Adipocyte (in vitro differentiated cells): ENCODE measurements around the gene CFAP65.

Experiments
- DNase-seq: peaks from one replicate; pipeline ENCODE4 v3.0.0-alpha.2; 2015; ENCODE audit warnings: low read depth
- H3K27me3 ChIP-seq: replicated peaks from 2 replicates; pipeline ENCODE4 v1.7.0; 2013; ENCODE audit warnings: mild to moderate bottlenecking, low read length, moderate library complexity; ENCODE audit not compliant: control insufficient read depth, insufficient read depth
- H3K36me3 ChIP-seq: 2 replicates; pipeline ENCODE4 v1.7.0; 2013; ENCODE audit warnings: low read length, mild to moderate bottlenecking, moderate library complexity; ENCODE audit not compliant: control insufficient read depth, insufficient read depth, severe bottlenecking
- H3K4me1 ChIP-seq: 2 replicates; pipeline ENCODE4 v1.7.0; 2013; ENCODE audit warnings: mild to moderate bottlenecking, low read length, moderate library complexity; ENCODE audit not compliant: control insufficient read depth, insufficient read depth
- H3K4me3 ChIP-seq: 2 replicates; pipeline ENCODE4 v1.7.0; 2013; ENCODE audit warnings: mild to moderate bottlenecking, low read length, moderate library complexity
- H3K9ac ChIP-seq: 2 replicates; pipeline ENCODE4 v1.7.0; 2013; ENCODE audit warnings: mild to moderate bottlenecking, low read length, moderate library complexity
- H3K9me3 ChIP-seq: 2 replicates; pipeline ENCODE4 v1.7.0; 2013; ENCODE audit warnings: mild to moderate bottlenecking, low read length, moderate library complexity; ENCODE audit not compliant: control insufficient read depth

Gene CFAP65

DNA sequence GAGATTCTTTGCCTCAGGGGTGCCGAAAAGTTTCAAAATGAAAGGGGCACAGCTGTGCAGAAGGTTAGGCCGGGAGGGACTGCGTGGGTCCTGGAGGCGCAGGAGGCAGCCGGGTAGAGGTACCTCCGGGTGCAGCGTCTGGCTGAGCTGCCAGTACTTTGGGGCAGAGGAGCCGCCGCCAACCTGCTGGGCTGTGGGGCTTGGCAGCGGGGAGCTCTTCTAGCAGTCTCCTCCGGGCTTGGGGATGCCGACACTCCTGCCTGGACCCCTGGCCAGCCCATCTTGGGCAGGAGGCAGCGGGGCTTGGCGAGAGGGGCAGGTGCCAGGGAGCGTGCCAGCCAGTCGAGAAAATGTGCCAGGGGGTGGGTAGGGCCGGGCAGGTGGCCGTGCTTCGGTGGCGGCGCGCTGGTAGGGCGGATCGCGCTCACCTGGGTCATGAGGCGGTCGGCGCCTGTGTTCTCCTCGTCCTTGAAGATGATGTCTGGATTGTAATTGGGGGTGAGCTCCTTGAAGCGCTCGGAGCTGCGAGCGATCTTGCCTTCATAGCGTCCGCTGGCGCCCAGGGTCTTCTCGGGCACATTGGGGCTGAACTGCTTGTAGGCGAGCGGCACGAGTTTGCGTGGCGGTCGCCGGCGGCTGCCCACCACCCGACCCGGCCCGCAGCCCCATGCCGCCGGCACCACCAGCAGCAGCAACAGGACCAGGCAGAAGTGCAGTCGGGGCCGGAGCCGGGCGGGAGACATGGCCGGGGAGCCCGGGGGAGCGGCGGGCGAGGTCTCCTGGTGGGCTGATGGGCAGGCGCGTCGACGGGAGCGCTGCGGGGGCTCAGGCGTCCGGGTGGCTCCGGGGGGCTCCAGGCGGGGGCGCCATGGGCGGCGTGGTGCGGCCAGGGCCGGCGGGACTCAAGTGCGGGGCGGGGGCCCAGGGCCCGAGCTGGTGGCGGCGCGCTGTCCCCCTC, 18.7 kb upstream of the CFAP65 start:
- no peak for DNase-seq
- Histone ChIP-seq H3K4me3 (no peak overlapping the region), H3K36me3 (no peaks in the 10 kb centered on the region), H3K9ac (no peak overlapping the region), H3K27me3 (peaks cover 73% of the 10 kb centered on the region), H3K4me1 (peaks cover 6% of the 10 kb centered on the region), H3K9me3 (no peaks in the 10 kb centered on the region)

DNA sequence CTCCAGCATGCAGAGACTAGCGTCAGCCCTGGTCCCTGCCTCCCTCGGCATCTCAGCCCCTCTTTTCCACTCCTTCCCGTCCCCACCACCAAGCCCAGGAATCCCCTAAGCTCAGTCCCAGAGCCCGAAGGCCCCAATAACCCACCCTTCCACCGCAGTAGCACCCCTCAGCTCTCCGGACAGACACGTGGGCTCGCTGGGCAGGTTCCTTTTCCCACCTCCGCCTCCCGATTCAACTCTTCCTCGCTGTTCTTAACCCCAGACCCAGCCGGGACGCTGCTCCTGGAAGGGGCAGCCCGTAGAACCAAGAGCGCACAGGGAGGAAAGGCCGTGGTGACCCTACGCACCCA, 18.0 kb upstream of the CFAP65 start:
- H3K27me3 ChIP-seq, result peaks cover 74% of the 10 kb centered on the region
- H3K9me3 ChIP-seq, result no peaks in the 10 kb centered on the region
- no peak for DNase-seq
- H3K9ac ChIP-seq, result no peak overlapping the region
- H3K4me3 ChIP-seq, result peak overlapping the region; percentile 22
- H3K36me3 ChIP-seq, result no peaks in the 10 kb centered on the region
- H3K4me1 ChIP-seq, result peaks cover 6% of the 10 kb centered on the region

DNA sequence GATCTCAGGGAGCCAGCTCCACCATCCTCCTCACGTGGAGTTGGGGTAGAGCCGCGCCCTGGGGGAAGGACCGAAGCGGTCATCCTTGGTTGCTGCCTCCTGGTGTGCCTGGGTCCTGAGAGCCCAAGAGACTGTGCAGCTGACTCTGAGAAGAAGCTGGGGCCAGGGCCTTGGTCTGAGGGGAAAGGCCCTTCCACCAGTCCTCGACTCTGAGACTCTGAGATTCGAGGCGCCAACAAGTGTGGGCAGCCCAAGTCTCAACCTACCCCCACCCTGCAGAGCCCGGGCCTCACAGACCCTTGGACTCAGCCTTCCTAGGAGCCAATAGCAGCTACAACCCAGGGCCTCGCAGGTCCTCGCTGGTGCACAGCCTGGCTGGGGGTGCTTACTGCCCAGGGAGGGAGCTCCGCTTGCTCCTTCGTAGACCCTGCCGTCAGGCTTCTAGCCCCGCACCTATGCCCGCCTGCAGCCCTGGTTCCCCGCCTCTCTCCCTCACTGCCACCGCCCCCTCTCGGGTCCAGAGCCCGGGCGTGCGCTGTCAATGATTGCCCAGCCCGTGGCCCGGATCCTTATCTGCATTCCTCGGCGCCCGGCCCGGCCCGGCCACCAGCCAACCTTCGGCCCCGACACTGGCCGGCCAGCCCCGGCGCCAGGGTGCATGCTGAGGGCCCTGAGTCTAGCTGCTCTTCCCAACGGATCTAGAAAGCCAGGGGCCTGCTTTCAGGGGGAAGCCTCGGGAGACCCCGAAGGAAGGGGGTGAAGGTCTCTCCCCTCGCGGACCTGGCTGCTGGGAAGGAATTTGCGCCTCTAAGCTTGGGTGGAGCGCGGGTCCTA, 17.4 kb upstream of the CFAP65 start:
- Histone ChIP-seq H3K4me3 (peak overlapping the region; percentile 22), H3K9me3 (no peaks in the 10 kb centered on the region), H3K27me3 (peaks cover 74% of the 10 kb centered on the region), H3K36me3 (no peaks in the 10 kb centered on the region), H3K4me1 (peaks cover 6% of the 10 kb centered on the region), H3K9ac (no peak overlapping the region)
- peak; percentile 52 for DNase-seq

DNA sequence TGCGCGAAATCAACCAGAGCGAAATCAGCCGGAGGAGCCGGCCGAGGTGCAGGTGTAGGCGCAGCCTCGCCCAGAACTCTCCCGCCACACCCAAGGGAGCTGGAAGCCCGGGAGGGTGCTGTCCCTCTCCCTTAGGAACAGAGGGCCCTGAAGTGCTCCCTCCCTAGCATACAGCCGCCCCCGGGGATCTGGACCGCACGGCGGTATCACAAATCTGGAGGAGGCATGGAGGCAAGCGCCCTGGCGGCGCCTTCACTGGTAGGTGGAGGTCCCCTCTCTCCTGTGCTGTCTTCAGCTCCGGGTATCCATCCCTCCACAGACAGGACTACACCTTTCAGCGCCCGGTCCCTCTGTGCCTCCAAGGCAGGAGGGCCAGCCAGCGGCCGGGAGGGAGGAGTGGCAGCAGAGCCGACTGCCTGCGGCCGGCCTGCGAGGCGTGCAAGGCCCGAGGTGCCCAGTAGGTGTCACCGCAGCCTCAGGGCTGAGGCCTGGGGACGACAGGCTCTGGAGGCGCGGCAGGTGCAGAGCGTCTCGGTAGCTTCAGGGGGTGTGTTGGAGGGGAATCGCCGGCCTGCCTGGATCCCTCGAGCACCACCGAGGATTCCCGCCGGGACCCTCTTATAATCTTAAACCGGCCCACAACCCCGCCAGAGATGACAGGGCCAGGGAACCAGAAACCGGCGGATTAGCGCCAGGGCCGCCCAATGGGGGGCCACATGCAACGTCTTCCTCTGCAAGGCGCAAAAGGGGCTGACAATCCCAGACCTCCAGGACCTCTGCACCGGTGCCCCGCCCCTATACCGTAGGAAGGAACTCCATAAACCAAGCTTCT, 16.6 kb upstream of the CFAP65 start:
- no peaks in the 10 kb centered on the region for H3K36me3 ChIP-seq
- peak; percentile 83 for DNase-seq
- no peaks in the 10 kb centered on the region for H3K9me3 ChIP-seq
- H3K4me3 ChIP-seq, result no peak overlapping the region
- H3K9ac ChIP-seq, result no peak overlapping the region
- H3K4me1 ChIP-seq, result peaks cover 6% of the 10 kb centered on the region
- H3K27me3 ChIP-seq, result peaks cover 68% of the 10 kb centered on the region

DNA sequence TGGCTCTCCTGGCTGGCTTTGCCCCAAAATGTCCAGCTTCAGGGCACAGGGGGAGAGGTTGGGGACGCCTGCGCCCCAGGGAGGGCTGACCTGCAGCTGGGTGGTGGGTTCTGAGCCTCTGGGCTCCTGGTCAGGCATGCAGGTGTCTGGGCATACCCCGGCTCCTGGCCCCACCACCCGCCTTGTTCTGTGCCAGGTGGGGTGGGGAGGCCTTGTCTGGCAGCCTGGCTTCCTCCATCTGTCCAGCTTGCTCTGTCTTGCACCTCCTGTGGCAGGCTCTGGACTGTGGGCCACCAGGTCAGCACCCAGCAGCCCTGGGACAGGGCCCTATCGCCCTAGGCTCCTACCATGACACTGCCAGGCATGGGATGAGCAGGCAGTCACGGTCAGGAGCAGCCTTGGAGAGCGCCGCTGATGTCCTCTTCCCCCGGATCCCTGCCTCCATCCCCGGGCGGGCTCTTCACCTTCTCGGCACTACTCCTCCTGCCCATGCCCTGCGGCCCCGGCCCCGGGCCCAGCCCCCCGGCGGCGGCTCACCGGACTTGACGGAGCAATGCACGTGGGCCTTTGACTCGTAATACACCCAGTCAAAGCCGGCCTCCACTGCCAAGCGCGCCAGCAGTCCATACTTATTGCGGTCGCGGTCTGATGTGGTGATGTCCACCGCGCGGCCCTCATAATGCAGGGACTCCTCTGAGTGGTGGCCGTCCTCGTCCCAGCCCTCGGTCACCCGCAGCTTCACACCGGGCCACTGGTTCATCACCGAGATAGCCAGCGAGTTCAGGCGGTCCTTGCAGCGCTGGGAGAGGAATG, 15.8 kb upstream of the CFAP65 start:
- Histone ChIP-seq H3K4me3 (no peak overlapping the region), H3K4me1 (peaks cover 6% of the 10 kb centered on the region), H3K36me3 (no peaks in the 10 kb centered on the region), H3K9ac (no peak overlapping the region), H3K9me3 (no peaks in the 10 kb centered on the region), H3K27me3 (peaks cover 68% of the 10 kb centered on the region)
- no peak for DNase-seq

DNA sequence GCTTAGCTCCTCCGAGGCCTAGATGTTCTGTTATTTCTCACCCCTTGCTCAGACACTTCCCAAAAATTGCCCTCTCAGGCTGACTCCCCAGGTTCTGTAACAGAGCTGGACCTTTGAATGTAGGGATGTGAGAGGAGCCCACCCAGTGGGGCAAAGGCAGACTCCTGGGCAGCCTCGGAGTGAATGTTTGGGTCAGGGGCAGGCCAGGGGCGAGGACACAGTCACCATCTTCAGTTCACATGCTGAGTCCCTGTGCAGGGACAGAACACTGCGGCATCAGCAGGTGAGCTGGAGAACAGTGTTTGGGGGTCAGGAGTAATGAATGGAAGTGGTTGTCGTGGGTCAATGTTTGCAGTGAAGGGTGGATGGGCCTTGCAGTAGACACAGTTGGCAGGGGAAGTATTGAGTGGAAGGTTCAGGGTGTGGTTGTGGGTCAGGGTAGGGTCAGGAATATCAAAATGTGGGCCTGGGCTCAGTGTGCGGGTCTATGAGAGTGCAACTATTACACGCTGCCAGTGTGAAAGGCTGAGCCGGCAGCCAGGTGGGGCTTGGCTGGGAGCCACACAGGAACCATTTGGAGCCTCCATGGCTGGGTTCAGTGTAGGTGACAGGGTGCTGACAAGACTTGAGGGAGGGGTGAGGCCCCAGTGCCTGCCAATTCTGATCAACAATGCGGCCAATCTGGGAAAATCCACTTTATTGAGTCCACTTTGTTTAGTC, 15.0 kb upstream of the CFAP65 start:
- no peak overlapping the region for H3K9ac ChIP-seq
- no peaks in the 10 kb centered on the region for H3K36me3 ChIP-seq
- no peaks in the 10 kb centered on the region for H3K9me3 ChIP-seq
- no peak for DNase-seq
- peaks cover 6% of the 10 kb centered on the region for H3K4me1 ChIP-seq
- H3K4me3 ChIP-seq, result no peak overlapping the region
- H3K27me3 ChIP-seq, result peaks cover 65% of the 10 kb centered on the region

DNA sequence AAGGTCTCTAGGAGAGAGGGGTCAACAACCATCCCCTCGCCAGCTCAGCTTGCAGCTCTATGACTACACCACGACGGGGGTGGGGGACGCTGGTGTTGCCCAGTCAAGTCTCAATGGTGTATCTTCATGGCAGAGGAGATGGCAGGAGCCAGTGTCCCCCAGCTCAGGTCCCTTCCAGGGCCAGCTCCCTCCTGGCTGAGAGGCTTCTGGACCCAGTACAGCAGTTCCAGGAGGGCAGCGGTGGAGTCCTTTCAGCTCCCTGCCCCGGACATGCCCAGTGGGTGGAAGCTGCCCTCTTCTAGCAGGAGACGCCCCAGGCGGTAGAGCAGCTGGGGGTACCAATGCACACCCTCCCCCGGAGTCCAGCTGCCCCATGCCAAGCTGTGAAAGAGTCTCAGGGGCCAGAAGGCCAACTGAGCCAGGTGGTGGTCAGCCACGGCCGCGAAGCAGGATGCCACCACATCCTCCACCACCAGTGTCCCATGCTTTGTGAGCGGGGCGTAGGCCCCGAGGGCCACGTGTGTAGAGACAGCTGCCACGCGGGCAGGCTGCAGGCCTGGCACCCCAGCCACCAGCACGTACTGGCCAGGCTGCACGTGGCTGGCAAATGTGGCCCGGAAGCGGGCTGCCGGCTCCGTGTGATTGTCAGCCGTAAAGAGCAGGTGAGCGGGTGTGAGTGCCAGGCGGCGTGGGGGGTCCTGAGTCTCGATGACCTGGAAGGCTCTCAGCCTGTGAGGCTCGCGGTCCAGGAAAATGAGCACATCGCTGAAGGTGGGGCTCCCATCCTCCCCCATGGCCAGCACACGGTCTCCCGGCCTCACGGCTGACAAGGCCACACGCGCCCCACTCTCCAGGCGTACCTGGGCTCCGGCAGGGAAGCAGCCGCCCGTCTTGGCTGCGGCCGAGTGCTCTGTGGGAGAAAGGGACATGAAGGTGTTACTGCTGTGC, 13.9 kb upstream of the CFAP65 start:
- H3K4me3 ChIP-seq, result no peak overlapping the region
- no peaks in the 10 kb centered on the region for H3K9me3 ChIP-seq
- no peak for DNase-seq
- H3K4me1 ChIP-seq, result peaks cover 6% of the 10 kb centered on the region
- no peaks in the 10 kb centered on the region for H3K36me3 ChIP-seq
- H3K27me3 ChIP-seq, result peaks cover 73% of the 10 kb centered on the region
- no peak overlapping the region for H3K9ac ChIP-seq

DNA sequence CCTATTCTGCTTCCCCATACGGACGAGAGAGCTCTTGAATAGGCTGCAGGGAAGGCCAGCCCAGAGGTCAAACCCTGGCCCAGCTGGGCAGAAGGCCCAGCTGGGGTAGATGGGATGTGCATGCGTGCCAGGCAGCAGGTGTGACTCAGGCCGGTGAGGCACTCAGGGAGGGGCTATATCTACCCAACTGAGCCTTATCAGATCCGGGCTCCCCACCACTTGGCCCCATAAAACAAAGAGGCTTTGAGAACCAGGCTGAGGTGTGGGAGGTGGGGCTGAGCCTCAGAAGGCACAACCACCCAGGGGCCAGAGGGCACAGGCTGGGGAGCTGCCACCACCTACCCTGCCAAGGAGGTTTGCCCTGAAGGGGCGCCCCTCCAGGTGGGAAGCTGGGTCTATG, 8.0 kb upstream of the CFAP65 start:
- Histone ChIP-seq H3K27me3 (peaks cover 75% of the 10 kb centered on the region), H3K9ac (no peak overlapping the region), H3K36me3 (no peaks in the 10 kb centered on the region), H3K9me3 (no peaks in the 10 kb centered on the region), H3K4me1 (no peaks in the 10 kb centered on the region), H3K4me3 (no peak overlapping the region)
- no peak for DNase-seq

DNA sequence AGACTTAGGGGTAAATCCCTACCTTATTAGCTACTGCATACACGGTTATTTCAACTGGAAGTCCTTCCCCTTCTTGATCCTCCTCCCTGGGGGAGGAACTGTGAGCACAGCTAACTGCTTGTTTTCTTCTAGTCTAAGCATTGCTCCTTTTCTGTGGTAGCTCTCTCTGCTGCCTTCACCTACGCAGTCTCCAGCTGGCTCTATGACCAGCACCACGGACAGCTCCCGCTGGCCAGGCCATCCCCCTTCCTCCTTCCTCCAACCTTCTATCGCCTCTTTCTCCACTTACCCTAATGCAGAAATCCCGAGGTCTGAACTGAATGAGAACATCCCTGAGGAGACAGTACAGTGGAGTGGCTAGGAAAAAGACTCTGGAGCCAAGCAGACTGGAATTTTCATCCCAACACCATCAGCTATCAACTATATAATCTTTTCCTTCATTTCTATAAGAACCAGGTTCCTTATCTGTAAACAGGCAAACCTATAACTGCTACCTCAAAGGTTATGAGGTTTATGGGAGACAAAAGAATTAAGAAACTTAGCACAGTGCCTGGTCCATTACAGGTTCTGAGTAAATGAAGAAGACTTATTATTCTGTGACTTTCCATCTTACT, 4.7 kb upstream of the CFAP65 start:
- peak; percentile 55 for DNase-seq
- H3K27me3 ChIP-seq, result peaks cover 83% of the 10 kb centered on the region
- H3K36me3 ChIP-seq, result no peaks in the 10 kb centered on the region

More for the DNA sequence above, 4.7 kb upstream of the CFAP65 start:
- Histone ChIP-seq H3K9ac (no peak overlapping the region), H3K4me3 (no peak overlapping the region), H3K4me1 (no peaks in the 10 kb centered on the region), H3K9me3 (no peaks in the 10 kb centered on the region)
